ENCODE results near the gene KAT2A.
A peak's percentile ranks its signal among the peaks of the same experiment; 100 is the strongest.

KAT2A gene

DNA sequence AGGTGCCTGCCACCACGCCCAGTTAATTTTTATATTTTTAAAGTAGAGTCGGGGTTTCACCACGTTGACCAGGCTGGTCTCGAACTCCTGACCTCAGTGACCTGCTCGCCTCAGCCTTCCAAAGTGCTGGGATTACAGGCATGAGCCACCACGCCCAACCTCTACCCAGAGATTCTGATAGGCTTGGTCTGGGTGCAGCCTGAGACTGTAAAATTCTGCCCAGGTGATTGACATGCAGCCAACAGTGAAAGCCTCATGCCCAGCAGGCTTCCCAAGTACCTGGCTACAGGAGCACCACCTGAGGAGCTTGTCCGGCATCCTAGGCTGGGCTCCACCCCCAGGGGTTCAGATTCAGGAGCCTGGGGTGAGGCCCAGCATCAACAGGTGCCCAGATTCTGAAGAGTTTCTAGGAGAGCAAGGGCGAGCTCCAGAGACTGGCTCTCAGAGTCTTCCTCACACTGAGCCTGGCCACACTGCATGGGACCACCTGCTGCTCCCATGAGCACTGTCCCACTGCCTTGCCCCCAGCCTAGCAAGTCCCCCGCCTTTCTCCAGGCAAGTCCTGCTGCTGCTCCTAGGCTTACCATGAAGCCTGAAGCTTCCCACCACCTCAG is 39.5 kb downstream of the KAT2A start:
- ChIA-PET CTCF (interaction anchor here (1.2 kb wide), 1 partner anchor 16 kb away, joined by 3 read pairs; no protein-coding TSS in a partner anchor), POLR2A (no interaction called here)
- no peaks in the 10 kb centered on the region for H3K27me3 ChIP-seq (replicated peaks in 2 of 5; ENCODE audit: control insufficient read depth in 4 of 5, insufficient read depth in 5 of 5, low read length in 4 of 5)
- DNase-seq, result no peak
- H3K4me3 ChIP-seq (ENCODE audit: control insufficient read depth in 1 of 7, extremely low read depth in 1 of 7, insufficient read depth in 4 of 7, low read depth in 2 of 7, low read length in 6 of 7), result no peak overlapping the region
- 98% methylated on average over 9 of the region's 9 CpGs for WGBS (ENCODE audit: insufficient coverage)
- peaks cover 0 to 15% (median 6%) of the 10 kb centered on the region in 4 experiments for H3K4me1 ChIP-seq (ENCODE audit: control extremely low read depth in 1 of 4, control insufficient read depth in 4 of 4, insufficient read depth in 4 of 4, low read length in 3 of 4)
- no peaks in the 10 kb centered on the region for H3K9me3 ChIP-seq (ENCODE audit: control extremely low read depth in 1 of 5, control insufficient read depth in 4 of 5, insufficient read depth in 2 of 5, low read depth in 1 of 5, low read length in 4 of 5)
- H3K27ac ChIP-seq (ENCODE audit: insufficient read depth in 1 of 2, low read depth in 1 of 2, low read length in 2 of 2, poor library complexity in 1 of 2, severe bottlenecking in 2 of 2), result no peak overlapping the region
- no peaks in the 10 kb centered on the region for H3K36me3 ChIP-seq (ENCODE audit: control insufficient read depth in 4 of 4, insufficient read depth in 4 of 4, low read length in 3 of 4)

DNA sequence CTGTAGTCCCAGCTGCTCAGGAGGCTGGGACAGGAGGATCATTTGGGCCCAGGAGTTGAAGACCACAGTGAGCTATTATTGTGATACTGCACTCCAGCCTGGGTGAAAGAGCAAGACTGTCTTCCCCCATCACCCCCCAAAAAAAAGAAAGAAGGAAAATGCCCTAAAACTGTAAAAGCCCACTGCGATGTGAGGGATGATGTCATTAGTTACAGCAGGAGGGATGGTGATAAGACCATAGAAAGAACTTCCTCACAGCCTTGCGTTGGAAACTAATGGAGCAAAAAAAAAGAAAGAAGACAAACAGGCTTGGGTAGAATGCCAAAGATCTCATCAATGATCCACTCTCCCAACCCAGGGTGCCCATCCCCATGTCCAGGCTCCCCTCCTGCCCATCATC is 41.6 kb downstream of the KAT2A start:
- no peaks in the 10 kb centered on the region for H3K27me3 ChIP-seq (replicated peaks in 2 of 5; ENCODE audit: control insufficient read depth in 4 of 5, insufficient read depth in 5 of 5, low read length in 4 of 5)
- ChIA-PET POLR2A (no interaction called here), CTCF (interaction anchor here (0.9 to 2.1 kb wide), 7 partner anchors 12 to 53 kb away, joined by 3 to 6 read pairs (median 5); no protein-coding TSS in a partner anchor)
- no peak for DNase-seq
- peaks cover 0 to 15% (median 6%) of the 10 kb centered on the region in 4 experiments for H3K4me1 ChIP-seq (ENCODE audit: control extremely low read depth in 1 of 4, control insufficient read depth in 4 of 4, insufficient read depth in 4 of 4, low read length in 3 of 4)
- H3K27ac ChIP-seq (ENCODE audit: insufficient read depth in 1 of 2, low read depth in 1 of 2, low read length in 2 of 2, poor library complexity in 1 of 2, severe bottlenecking in 2 of 2), result no peak overlapping the region
- H3K36me3 ChIP-seq (ENCODE audit: control insufficient read depth in 4 of 4, insufficient read depth in 4 of 4, low read length in 3 of 4), result no peaks in the 10 kb centered on the region
- H3K4me3 ChIP-seq (ENCODE audit: control insufficient read depth in 1 of 7, extremely low read depth in 1 of 7, insufficient read depth in 4 of 7, low read depth in 2 of 7, low read length in 6 of 7), result no peak overlapping the region
- WGBS (ENCODE audit: insufficient coverage), result 100% methylated on average over 2 of the region's 2 CpGs
- H3K9me3 ChIP-seq (ENCODE audit: control extremely low read depth in 1 of 5, control insufficient read depth in 4 of 5, insufficient read depth in 2 of 5, low read depth in 1 of 5, low read length in 4 of 5), result no peaks in the 10 kb centered on the region

DNA sequence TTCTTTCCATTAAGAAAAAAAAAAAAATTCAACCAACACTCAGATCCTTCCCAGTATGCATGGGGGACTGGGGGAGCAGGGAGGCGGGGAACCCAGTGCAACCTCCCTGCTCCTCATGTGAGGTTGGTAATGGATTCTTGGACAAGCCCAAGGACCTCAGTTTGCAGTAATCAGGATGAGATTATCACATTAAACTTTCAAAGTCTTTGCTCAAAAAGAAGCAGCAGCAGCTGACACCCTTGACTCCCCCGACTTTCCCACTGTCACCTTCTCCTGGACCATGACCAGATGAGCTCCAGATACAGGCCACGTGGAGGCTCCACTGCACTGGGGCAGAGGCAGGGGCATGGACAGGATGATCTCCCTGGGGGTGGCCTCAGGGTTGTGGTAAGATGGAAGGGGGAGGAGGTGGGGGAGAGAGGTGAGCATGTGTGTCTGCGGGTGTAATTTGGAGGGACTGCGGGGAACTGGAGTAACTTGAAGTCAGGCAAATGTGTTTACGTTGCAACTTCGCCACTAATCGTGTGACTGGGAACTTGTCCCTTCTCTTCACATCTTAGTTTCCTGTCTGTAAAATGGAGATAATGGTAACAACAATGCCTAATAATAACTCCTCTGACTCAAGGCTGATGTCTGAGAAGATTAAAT is 42.6 kb downstream of the KAT2A start:
- ChIA-PET POLR2A (no interaction called here), CTCF (interaction anchor here (0.7 to 1.6 kb wide), 2 partner anchors 11 to 1412 kb away, joined by 3 to 6 read pairs; no protein-coding TSS in a partner anchor)
- Histone ChIP-seq H3K9me3 (ENCODE audit: control extremely low read depth in 1 of 5, control insufficient read depth in 4 of 5, insufficient read depth in 2 of 5, low read depth in 1 of 5, low read length in 4 of 5) (no peaks in the 10 kb centered on the region), H3K36me3 (ENCODE audit: control insufficient read depth in 4 of 4, insufficient read depth in 4 of 4, low read length in 3 of 4) (no peaks in the 10 kb centered on the region), H3K27ac (ENCODE audit: insufficient read depth in 1 of 2, low read depth in 1 of 2, low read length in 2 of 2, poor library complexity in 1 of 2, severe bottlenecking in 2 of 2) (no peak overlapping the region), H3K4me3 (ENCODE audit: control insufficient read depth in 1 of 7, extremely low read depth in 1 of 7, insufficient read depth in 4 of 7, low read depth in 2 of 7, low read length in 6 of 7) (no peak overlapping the region), H3K4me1 (ENCODE audit: control extremely low read depth in 1 of 4, control insufficient read depth in 4 of 4, insufficient read depth in 4 of 4, low read length in 3 of 4) (peaks cover 0 to 19% (median 7%) of the 10 kb centered on the region in 4 experiments), H3K27me3 (replicated peaks in 2 of 5; ENCODE audit: control insufficient read depth in 4 of 5, insufficient read depth in 5 of 5, low read length in 4 of 5) (no peaks in the 10 kb centered on the region)
- DNase-seq, result peak in 2 of 3 donors; percentile 50 to 65
- WGBS (ENCODE audit: insufficient coverage), result 73% methylated on average over 3 of the region's 8 CpGs

DNA sequence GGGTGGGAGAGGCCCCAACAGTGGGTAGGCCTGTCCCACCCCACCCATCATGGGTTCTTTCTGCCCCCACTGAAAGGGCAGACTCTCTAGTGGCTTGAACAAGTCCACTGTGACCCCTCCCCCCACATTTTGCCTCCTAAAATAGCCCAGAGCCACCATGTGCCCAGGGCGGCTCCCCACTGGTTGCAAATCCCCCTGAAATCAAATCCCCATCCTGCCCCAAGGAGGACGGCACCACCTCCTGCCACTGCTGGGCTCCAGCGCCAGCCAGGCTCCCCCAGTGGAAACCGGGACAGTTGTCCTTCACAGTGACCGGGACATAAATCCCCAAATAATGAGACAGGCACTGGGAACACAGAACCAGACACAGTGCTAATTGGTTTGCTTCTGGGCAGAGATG is 43.4 kb downstream of the KAT2A start:
- POLR2A ChIA-PET, result no interaction called here
- DNase-seq, result no peak
- Histone ChIP-seq H3K4me3 (ENCODE audit: control insufficient read depth in 1 of 7, extremely low read depth in 1 of 7, insufficient read depth in 4 of 7, low read depth in 2 of 7, low read length in 6 of 7) (no peak overlapping the region), H3K27me3 (replicated peaks in 2 of 5; ENCODE audit: control insufficient read depth in 4 of 5, insufficient read depth in 5 of 5, low read length in 4 of 5) (no peaks in the 10 kb centered on the region), H3K27ac (ENCODE audit: insufficient read depth in 1 of 2, low read depth in 1 of 2, low read length in 2 of 2, poor library complexity in 1 of 2, severe bottlenecking in 2 of 2) (no peak overlapping the region), H3K36me3 (ENCODE audit: control insufficient read depth in 4 of 4, insufficient read depth in 4 of 4, low read length in 3 of 4) (no peaks in the 10 kb centered on the region), H3K9me3 (ENCODE audit: control extremely low read depth in 1 of 5, control insufficient read depth in 4 of 5, insufficient read depth in 2 of 5, low read depth in 1 of 5, low read length in 4 of 5) (no peaks in the 10 kb centered on the region), H3K4me1 (ENCODE audit: control extremely low read depth in 1 of 4, control insufficient read depth in 4 of 4, insufficient read depth in 4 of 4, low read length in 3 of 4) (peaks cover 0 to 27% (median 12%) of the 10 kb centered on the region in 4 experiments)
- CTCF ChIA-PET, result interaction anchor here (0.9 to 1.2 kb wide), 3 partner anchors 14 to 115 kb away, joined by 3 to 4 read pairs (median 3); no protein-coding TSS in a partner anchor
- WGBS (ENCODE audit: insufficient coverage), result 96% methylated on average over 4 of the region's 5 CpGs

DNA sequence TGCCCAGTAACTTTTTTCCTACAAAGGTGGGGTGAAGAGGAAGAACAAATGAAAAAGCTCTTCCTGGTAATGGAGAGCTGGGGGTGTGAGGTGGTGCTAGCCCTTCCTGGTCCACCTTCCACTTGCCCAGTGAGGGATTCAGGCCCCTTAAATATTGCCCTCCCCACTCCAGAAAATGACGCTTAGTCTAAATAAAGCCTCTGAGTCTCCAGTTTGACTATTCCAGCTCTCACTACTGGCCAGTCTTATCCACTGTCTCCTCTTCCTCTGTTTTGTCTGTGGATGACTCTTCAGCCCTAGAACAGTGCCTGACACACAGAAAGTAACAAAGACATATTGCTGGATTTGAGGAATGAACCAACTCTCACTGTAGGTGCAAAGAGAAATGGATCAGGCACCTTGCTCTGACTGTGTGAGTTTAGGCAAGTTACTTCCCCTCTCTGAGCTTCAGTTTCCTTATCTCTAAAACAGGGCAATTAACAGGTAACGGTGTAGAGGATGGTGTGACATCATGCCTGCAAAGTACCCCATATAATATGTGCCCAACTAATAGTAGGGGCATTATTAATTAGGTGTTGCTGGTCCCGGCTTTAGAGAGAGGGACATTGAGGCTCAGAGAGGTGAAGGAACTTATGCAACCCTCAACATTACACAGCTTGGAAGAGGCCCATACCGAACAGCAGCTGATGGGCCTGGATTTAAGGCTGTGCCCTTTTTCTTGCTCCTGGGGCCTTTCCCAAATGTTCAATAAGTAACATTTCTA is 44.2 kb downstream of the KAT2A start:
- Histone ChIP-seq H3K4me3 (ENCODE audit: control insufficient read depth in 1 of 7, extremely low read depth in 1 of 7, insufficient read depth in 4 of 7, low read depth in 2 of 7, low read length in 6 of 7) (no peak overlapping the region), H3K27me3 (replicated peaks in 2 of 5; ENCODE audit: control insufficient read depth in 4 of 5, insufficient read depth in 5 of 5, low read length in 4 of 5) (no peaks in the 10 kb centered on the region), H3K9me3 (ENCODE audit: control extremely low read depth in 1 of 5, control insufficient read depth in 4 of 5, insufficient read depth in 2 of 5, low read depth in 1 of 5, low read length in 4 of 5) (no peaks in the 10 kb centered on the region), H3K36me3 (ENCODE audit: control insufficient read depth in 4 of 4, insufficient read depth in 4 of 4, low read length in 3 of 4) (no peaks in the 10 kb centered on the region), H3K27ac (ENCODE audit: insufficient read depth in 1 of 2, low read depth in 1 of 2, low read length in 2 of 2, poor library complexity in 1 of 2, severe bottlenecking in 2 of 2) (no peak overlapping the region), H3K4me1 (ENCODE audit: control extremely low read depth in 1 of 4, control insufficient read depth in 4 of 4, insufficient read depth in 4 of 4, low read length in 3 of 4) (peaks cover 0 to 35% (median 20%) of the 10 kb centered on the region in 4 experiments)
- no peak for DNase-seq
- CTCF ChIA-PET, result interaction anchor here (0.6 to 1.2 kb wide), 9 partner anchors 9 to 114 kb away, joined by 3 to 4 read pairs (median 3); no protein-coding TSS in a partner anchor
- POLR2A ChIA-PET, result no interaction called here
- 93% methylated on average over 2 of the region's 4 CpGs for WGBS (ENCODE audit: insufficient coverage)

DNA sequence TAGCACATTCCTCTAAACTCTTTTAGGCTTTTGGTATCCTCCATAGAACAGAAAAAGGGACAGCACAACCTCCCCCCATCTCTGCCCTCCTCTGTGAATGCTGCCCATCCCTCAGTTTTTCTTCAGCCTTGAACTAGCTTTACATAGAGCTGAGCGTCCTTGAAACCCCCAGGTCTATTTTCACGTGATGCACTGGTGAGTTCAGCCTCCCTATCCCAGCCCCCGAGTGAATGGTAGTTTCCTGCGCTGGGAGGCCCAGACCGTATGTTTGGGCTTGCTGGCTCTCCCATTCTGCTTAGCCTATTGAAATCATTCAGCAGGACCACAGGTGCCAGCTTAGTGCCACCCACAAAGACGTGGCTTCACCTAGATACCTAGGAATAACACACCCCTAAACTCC is 45.4 kb downstream of the KAT2A start:
- Histone ChIP-seq H3K9me3 (ENCODE audit: control extremely low read depth in 1 of 5, control insufficient read depth in 4 of 5, insufficient read depth in 2 of 5, low read depth in 1 of 5, low read length in 4 of 5) (no peaks in the 10 kb centered on the region), H3K4me1 (ENCODE audit: control extremely low read depth in 1 of 4, control insufficient read depth in 4 of 4, insufficient read depth in 4 of 4, low read length in 3 of 4) (peaks cover 0 to 42% (median 26%) of the 10 kb centered on the region in 4 experiments), H3K27ac (ENCODE audit: insufficient read depth in 1 of 2, low read depth in 1 of 2, low read length in 2 of 2, poor library complexity in 1 of 2, severe bottlenecking in 2 of 2) (no peak overlapping the region), H3K27me3 (replicated peaks in 2 of 5; ENCODE audit: control insufficient read depth in 4 of 5, insufficient read depth in 5 of 5, low read length in 4 of 5) (no peaks in the 10 kb centered on the region), H3K36me3 (ENCODE audit: control insufficient read depth in 4 of 4, insufficient read depth in 4 of 4, low read length in 3 of 4) (no peaks in the 10 kb centered on the region), H3K4me3 (ENCODE audit: control insufficient read depth in 1 of 7, extremely low read depth in 1 of 7, insufficient read depth in 4 of 7, low read depth in 2 of 7, low read length in 6 of 7) (no peak overlapping the region)
- POLR2A ChIA-PET, result no interaction called here
- no peak for DNase-seq
- CTCF ChIA-PET, result interaction anchor here (0.8 to 2.3 kb wide), 3 partner anchors 10 to 15 kb away, joined by 3 to 9 read pairs (median 5); no protein-coding TSS in a partner anchor
- 96% methylated on average over 6 of the region's 6 CpGs for WGBS (ENCODE audit: insufficient coverage)
